Hepatocyte (in vitro differentiated cells): ENCODE measurements around the gene RERG.

Source experiments
- EZH2 ChIP-seq: fragments of 200-600 bp; sonication (generic); IDR thresholded peaks from 2 replicates; pipeline ENCODE4 v1.6.1; 2016; ENCODE audit warnings: antibody characterized with exemption, mild to moderate bottlenecking, borderline replicate concordance
- TF ChIP-seq, protein P1 (sequence below): fragments of 200-600 bp; sonication (generic); IDR thresholded peaks from 2 replicates; pipeline ENCODE4 v1.5.1; 2016; ENCODE audit warnings: antibody characterized with exemption, mild to moderate bottlenecking; ENCODE audit not compliant: poor library complexity

DNA sequence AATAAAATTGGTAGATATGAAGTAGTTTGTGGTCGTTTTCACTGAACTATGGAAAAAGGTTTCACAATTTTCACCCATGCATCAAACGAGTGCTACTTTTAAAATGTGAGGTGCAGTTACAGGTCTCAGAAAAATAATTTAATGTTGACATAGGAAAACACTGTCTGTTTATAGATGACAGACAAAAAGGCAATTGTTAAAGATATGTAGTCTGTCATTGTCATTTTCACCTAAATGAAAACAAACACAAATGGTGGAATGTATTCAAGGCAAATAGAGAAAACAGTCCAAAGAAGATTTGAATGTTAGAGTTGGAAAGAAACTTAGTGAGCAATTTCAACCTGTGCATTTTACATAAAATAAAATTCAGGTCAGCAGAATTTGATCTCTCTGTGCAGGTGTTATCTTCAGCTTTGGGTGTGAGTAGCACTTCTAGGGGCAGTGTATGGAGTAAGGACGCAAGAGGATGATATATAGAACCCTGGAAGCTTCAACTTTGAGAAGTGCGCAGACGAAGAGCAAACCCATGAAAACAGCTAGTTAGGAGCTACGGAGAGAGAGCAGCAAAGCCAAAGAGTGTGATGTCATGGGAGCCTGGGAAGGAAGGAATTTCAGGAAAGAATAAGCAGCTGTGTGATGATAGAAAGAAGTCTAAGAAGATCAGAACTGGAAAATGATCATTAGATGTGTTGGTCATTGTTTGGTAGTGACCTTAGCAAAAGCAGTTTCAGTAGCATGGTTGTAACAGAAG, 6.2 kb downstream of the RERG start:
- no peak for TF ChIP-seq EZH2
- TF ChIP-seq, protein P1, sequence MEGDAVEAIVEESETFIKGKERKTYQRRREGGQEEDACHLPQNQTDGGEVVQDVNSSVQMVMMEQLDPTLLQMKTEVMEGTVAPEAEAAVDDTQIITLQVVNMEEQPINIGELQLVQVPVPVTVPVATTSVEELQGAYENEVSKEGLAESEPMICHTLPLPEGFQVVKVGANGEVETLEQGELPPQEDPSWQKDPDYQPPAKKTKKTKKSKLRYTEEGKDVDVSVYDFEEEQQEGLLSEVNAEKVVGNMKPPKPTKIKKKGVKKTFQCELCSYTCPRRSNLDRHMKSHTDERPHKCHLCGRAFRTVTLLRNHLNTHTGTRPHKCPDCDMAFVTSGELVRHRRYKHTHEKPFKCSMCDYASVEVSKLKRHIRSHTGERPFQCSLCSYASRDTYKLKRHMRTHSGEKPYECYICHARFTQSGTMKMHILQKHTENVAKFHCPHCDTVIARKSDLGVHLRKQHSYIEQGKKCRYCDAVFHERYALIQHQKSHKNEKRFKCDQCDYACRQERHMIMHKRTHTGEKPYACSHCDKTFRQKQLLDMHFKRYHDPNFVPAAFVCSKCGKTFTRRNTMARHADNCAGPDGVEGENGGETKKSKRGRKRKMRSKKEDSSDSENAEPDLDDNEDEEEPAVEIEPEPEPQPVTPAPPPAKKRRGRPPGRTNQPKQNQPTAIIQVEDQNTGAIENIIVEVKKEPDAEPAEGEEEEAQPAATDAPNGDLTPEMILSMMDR, result no peak
